M059J (cell line): Measurements from ENCODE around the gene SMIM30. TPM values are rescaled to one million over a fixed set of nuclear protein-coding genes. Genes with fewer than 3 reads are reported as not detected.
"Not testable (repeated sequence)": the region's sequence is repeated elsewhere in the genome, so short reads cannot be mapped to it uniquely, and the experiment has no call there.

Source experiments
- DNase-seq: peaks from one replicate; pipeline ENCODE4 v3.0.0-alpha.2; 2012; ENCODE audit warnings: low read depth
- total RNA-seq: library from RNA; depleted of rRNA; stranded (reverse); fragments of >200 nt; shearing (Covaris generic); gene quantifications from 2 replicates; pipeline ENCODE4 v1.2.3, GENCODE V29; 2014; rRNA removed

Gene SMIM30, protein sequence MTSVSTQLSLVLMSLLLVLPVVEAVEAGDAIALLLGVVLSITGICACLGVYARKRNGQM
- 109 and 149 TPM in 2 replicates for total RNA-seq

DNA sequence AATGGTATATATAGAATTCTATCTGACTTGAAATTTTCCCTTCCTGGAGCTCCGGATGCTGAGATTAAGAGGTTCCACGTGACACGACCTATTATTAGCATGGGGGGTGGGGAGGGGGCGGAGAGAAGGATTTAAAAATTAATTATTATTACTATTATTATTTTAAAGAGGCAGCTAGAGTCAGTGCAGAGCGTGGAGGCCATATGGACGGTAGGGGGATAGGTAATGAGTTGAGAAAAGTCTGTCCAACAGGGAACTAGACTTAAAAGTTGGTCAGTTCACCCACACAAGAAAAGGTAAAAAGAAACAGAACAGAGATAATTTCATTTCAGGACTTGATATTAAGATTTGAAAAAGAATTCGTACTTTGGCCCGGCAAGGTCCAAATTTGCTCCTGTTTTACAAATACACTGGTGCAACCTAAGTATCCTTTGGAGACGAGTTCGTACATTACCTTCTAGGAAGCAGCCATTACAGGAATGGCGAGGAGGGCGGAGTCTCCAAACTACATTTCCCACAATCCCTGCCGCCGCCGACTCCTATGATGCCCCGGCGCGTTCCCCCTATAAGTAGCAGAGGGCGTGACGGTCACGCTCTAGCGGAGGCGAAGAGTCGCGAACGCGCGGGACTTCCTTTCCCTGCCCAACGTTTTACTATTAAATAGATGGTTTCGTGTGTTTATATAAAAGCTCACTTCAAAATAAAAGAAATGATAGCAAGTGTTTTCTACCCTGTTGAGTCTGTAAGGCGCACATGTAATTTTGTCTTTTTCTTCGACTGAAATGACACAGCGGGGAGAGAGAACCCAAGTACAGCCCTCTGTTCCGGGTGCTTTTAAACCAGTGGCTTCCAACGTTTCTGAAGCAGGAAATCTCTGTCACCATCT lies at the start of gene SMIM30:
Gene SMIM30, minus strand, starts transcription at position 481 of the 886 bp plus-strand sequence. CDS start 976 bp downstream, outside the sequence.
- peak; percentile 91 for DNase-seq

DNA sequence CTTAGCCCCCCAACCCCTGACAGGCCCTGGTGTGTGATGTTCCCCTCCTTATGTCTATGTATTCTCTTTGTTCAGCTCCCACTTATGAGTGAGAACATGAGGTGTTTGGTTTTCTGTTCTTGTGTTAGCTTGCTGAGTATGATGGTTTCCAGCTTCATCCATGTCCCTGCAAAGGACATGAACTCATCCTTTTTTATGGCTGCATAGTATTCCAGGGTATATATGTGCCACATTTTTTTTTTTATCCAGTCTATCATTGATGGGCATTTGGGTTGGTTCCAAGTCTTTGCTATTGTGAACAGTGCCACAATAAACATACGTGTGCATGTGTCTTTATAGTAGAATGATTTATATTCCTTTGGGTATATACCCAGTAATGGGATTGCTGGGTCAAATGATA lies 47.8 kb upstream of the SMIM30 start:
- not testable (repeated sequence) for DNase-seq

DNA sequence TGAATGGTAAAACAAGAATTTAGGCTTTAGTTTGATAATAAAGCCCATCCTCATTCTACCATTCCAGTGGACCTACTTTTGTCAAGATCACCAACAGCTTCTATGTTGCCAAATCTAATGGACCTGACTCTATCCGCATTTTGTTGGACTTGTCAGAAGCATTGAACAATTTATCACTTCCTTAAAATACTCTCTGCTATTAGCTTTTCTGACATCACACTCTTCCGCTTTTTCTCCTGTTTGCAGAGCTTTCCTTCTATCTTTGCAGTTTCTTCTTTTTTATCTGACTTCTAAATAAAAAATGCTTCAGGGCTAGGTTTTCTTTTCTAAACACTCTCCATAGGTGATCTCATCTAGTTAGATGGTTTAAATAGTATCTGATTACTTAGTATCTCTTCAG lies 42.7 kb upstream of the SMIM30 start:
- no peak for DNase-seq

DNA sequence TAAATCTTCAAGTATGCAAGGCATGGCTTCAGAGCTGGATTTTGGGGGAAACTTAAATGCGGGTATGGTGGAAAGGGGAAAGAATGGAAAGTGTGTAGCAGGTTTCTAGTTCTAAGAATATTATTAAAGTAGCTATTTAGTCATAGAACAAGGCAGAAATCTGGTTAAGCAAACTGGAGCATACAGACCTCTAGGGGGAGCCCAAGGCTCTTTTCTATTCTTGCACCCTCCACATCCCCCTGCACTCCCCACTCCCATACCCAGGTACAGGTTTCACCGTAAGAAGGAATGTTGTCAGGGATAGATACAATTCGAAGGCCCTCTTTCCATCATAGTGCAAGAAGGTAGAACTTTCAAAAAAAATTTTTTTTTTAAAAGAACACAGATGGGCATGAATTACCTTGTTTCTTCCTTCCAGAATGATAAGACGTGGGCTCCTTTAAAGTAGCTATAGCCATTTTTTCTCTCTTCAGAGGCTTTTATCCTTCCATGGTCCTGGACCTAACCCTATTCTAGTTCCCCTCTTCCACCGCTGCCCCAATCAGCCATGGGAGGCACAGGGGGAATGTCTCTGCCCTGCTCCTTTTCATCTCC lies 41.5 kb upstream of the SMIM30 start:
- DNase-seq, result peak; percentile 43

DNA sequence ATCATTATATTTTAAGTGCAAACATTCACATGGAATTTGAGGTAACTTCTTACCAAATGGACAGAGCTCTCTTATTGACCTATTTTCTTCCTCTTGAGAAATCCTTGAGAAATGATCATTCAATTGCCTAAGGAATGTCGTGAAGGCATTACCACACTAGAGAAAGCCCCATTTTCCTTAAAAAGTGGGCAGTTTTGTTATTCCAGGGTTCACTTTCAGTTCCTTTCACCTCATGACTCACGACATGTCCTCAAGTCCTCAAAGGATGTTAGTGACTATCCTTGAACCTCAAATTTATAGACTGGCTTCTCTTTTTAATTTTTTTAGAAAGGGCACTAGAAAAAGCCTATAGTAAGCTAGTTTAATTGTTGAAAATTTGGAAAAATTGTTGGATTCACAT lies 40.4 kb upstream of the SMIM30 start:
- DNase-seq, result no peak

DNA sequence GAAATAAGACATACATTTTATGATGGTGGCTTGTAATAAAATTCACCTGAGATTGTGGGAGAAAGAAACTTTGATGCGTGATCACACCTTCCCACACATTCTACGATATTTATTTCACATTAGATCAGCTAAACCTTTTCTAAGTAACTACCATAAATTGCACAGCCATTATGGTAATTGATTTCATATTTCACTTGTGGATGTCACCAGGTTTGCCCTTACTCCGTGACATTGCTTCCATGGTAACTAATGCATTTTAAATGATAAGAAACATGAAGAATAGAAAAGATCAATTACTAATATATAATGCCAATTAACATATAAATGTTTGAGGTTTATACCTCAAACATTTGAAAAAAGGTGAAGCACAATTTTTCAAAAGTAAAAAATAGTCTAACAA lies 35.8 kb upstream of the SMIM30 start:
- DNase-seq, result no peak

DNA sequence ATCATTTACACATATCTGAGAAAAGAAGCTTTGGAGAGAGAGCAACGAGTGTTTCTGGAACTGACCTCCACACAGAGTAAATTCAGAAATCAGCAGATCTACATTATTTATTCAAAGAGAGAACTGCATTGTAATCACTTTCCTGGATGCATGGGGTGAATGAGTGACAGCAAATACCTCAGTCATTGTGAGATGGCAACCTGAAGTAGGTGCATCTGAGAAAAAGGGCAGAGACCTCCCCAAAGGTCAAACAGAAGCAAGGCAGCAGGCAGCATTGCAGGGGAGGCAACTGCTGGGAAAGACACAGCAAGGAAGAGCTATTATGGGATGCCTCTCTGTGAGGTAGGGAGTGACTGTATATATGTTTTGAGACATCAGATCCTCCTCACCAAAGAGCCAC lies 26.5 kb upstream of the SMIM30 start:
- DNase-seq, result no peak

DNA sequence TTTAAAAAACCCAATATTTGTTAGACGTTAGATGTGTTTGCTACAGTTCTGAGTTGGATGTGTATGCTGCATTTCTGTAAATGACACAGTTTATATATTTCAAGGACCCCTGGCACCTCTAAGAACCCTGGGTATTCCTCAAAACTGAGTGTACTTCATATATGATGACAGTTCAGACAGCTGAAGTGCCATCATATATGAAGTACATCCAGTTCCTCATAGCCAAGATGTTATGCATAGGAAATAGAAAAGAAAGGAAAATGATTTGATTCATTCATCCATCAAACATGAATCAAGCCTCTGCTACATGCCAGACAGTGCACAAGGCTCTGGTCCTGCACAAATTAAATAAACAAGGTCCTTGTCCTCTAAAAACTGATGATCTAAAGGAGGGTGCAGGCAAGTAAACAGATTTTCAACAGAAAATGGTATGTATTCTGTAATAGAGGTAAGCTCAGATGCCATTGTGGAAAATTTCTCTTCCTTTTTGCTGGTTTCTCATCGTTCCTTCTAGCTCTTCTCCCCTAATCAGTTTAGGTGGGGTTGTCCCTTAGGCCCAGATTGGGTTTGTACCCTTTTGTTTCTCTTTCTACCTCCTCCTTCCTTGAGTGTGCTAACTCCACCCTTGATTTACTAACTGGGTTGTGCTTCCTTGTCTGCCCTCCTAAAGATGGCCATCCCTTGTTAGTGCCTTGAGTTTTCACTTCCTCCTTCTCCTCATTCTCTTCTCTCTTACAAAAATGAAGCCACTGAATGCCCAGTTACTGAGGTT lies 25.3 kb upstream of the SMIM30 start:
- DNase-seq, result no peak

DNA sequence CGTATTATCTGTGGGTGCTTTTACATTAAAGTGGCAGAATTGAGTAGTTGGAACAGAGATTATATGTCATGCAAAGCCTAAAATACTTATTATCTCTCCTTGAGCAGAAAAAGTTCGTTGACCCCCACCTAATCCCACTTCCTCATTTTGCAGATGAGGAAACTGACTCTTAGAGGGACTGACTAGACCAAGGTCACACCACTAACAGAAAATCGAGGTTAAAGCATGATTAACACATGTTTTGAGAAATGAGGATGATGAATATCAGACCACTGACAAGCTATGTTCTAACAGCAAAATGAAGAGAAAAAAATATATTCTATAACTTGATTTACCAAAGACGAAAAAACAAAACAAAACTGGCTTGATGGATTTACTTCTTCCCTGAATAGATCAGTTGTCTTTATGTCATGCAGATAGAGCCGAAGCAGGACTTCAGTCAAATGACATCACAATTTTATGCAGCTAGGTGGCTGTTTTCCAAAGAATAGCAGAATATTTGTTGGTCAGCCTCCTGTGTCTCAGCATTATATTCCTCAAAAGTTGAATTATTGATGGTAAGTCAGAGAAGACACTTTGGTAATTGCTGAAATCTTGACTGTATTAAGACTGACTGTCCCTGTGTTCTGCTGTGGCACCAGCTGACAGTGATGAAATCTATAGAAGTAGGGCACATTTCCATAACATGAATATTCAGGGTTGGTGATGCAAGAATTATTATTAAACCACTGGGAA lies 24.2 kb upstream of the SMIM30 start:
- no peak for DNase-seq

DNA sequence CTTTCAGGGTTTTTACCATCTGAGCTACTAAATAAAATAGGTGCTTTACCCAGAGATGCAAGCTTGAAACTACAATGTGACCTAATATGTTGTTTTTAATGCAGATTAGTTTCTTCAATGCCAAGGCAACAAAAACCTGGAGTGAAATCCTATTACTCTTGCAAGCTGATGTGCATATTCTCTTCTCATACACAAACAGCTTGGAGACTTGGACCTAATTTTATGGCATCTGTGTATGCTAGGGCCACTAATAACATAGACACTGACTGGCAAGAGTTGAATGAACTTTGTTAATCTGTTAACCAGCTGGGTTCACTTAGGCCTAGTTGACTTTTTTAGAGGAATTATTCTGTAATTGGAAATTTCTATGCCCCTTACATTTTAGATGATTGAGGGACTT lies 23.4 kb upstream of the SMIM30 start:
- DNase-seq, result no peak

DNA sequence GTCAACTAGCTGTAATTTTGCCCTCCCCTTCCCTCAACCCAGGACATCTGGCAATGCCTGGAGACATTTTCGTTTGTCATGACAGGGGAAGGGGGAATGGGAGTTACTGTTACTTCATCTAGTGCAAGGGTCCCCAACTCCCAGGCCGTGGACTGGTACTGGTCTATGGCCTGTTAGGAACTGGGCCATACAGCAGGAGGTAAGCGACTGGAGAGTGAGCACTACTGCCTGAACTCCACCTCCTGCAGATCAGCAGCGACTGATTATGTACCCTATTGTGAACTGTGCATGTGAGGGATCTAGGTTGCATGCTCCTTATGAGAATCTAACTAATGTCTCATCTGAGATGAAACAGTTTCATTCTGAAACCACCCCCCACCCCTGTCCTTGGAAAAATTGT lies 22.6 kb upstream of the SMIM30 start:
- DNase-seq, result no peak

DNA sequence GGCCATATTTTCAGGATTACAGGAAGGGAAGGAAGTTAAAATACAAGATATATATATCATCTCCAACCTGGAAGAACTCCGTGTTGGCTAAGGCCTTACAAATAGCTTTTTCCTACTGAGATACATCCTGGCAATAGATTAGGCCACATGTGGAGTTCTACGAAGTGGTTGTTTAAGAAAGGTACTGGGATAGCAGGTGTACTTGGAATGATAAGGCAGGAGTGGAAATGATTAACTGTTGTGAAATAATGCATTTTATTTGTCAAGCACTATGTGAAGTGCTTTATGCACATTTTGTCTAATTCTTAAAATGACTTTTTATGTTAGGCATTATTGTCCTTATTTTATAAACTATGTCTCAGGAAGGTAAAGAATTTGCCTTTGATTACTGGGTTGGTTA lies 18.9 kb upstream of the SMIM30 start:
- no peak for DNase-seq

DNA sequence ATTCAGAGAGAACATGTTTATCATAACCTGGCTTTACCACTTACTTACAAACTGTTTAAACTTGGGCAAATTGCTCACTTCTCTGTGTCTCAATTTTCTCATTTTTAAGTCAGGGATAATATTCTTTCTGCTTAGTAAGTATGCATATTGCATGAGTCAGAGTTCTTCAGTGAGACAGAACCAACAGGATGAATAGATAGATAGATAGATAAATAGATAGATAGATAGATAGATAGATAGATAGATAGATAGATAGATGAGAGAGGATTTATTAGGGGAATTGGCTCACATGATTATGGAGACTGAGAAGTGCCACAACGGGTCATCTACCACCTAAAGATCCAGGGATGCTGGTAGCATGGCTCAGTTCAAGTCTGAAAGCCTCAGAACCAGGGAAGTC lies 15.7 kb upstream of the SMIM30 start:
- DNase-seq, result no peak

DNA sequence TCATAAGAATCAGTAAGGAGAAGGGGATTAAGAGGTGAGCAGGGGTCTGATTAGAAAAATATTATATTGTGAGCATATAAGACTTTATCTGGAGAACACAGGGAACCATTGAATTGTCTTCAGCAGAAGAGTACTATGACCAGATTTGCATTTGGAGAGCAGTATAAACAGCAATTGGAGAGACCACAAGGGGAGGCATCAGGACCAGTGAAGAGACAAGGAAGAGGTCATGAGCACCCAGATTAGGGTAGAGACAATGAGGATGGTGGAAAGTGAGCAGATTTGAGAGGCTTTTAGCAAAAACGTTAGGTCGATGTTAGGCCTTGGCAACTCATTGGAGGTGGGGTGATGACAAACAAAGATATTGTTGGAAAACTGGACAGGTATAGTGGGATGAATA lies 13.0 kb upstream of the SMIM30 start:
- no peak for DNase-seq

DNA sequence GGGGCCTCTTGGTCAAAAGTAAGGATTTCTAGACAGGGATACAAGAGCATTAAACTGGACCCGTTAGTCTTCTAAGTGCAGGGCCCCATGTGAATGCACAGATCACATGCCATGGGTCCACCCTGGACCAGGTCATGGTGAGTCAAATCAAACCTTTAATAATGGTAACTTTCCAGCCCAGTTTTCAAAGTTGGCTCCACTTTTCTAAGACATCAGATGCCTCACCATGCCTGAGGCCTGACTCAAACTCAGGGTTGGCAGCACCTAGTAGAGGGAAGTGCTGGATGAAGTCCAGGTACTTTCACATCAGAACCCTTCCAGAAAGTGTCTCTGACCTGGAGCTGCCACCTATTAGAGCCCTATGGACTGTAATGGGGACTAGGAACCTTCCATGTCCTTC lies 9.7 kb upstream of the SMIM30 start:
- DNase-seq, result peak; percentile 75

DNA sequence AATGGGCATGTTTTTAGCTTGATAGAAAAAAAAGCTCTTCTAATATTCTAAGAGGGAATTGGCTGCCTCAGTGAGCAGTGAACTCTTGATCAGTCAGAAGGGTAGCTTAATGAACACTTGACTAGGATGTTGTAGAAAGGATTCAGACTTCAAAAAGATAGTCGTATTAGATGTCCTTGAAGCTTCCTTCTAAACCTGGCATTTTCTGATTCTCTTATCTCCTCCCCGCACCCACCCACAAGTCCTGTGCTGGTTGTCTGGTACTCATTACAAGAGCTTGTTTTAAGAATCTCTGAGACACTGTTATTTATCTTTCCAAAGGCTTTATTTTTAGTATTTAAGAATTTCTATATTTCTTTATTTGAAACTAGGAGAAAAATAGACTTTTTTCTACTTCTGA lies 7.4 kb upstream of the SMIM30 start:
- DNase-seq, result no peak

DNA sequence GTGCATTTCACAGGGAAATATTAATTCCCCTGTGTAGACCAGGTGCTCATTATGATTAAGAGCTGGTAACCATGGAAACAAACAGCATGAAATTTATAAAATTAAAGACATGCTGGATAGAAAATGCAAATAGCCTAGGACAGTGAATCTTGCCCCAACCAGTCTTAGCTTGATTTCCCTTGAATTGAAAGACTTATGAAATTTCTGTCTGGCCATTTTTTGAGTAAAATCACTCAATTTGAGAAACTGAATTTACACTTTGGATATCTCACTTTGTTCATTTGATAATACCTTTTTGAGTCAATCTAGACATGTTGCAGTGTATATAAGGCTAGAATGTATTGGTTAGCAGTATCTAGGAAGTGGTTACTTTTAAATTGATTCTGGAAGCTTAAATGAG lies 4.4 kb upstream of the SMIM30 start:
- DNase-seq, result no peak

DNA sequence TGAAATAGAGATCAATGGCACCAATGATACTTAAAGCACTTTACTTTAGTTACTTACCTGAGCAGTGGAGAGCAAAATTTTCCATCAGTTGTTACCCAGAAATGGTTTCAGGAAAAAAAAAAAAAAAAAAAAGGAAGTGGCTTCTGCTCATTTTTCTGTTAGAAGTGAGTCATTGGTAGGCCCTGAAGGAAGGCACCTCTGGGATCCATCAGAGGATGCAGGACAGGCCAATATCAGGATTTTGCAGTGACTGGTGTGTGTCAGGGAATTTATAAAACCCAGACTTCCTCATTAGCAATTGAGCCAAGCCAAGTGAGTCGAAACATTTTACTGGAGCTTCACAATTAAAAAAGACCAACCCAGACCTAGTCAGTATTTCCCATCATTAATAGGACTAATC lies 2.3 kb upstream of the SMIM30 start:
- peak; percentile 54 for DNase-seq

DNA sequence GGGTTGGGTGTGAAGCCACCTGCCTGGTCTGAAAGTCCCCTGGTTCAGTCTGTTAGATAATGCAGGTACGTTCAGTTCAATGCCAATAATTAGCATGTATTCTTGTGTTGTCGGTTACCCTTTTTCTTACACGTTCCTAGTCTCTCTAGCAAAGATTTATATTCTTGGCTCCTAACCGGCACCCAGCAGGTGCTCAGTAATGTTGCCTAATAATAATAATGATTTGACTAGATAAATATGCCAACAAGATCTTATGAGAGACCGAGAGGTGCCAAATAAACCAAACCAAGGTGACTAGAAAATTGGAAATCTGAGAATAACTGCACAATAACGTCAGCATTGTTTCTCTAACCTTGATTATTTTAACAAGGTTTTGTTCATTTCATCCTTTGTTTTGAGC lies 1.1 kb upstream of the SMIM30 start:
- no peak for DNase-seq

DNA sequence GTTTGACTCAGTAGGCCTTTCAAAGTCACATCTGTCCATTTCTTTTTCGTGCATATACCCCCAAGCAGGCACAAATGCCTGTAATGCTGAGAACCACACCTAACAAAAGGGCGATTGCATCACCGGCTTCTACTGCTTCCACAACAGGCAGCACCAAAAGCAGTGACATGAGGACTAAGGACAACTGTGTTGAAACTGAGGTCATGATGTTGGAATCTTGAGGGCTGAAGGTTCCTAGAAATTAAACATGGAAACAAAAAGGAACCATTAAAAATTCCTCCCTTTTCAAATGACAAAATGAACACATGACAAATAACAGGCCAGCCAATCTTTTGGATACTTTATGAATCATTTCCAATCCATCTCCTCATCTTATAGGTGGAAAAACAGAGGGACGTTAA lies 980 bp downstream of the SMIM30 start:
- DNase-seq, result not testable (repeated sequence)

DNA sequence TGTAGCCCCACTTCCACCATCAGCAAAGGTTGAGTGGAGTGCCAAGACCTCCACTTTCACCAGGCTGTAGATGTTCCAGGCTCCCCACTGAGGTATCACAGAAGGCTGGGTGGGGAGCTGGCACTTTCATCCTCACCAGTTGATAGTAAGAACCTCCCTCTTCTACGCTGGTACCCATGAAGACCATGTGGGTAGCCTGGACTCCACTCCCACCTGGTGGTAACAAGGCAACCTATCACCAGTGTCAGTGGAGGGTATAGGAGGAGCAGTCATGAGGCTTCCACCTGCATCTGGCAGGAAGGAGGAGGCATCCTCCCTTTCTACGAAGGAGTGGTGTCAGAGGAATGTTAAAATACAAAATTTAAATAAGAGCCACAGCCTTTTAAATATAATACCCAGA lies 4.4 kb downstream of the SMIM30 start:
- DNase-seq, result peak; percentile 29

DNA sequence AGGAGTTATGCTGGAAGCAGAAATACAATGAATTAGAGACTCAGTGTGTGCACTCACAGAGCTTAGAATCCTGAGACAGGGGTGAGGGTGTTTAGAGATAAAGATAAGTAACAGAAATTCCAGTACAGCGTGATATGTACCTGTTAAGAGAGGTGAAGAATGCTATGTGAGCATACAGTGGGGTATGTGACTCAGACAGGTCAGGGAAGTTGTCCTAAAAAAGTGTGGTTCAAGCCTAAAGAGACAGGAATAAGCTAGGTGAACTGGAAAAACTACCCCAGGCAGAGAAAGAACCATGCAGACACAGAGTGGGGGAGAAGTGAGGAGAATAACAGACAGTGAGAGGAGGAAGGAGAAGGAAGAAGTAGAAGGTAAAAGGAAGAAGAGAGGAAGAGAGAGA lies 8.6 kb downstream of the SMIM30 start:
- no peak for DNase-seq
